HAP-1 (cell line): ENCODE results near the gene ZCWPW1.
"Not testable (repeated sequence)": the region's sequence is repeated elsewhere in the genome, so short reads cannot be mapped to it uniquely, and the experiment has no call there.

ENCODE experiments used
- DNase-seq, 2 experiments: peaks; one replicate each; pipeline ENCODE4 v3.0.0-alpha.2; 2016 to 2020; ENCODE audit warnings: low spot score in 2 of 2
- H3K27me3 ChIP-seq: fragments of 250-450 bp; sonication (Bioruptor Pico); 2 replicates; pipeline ENCODE4 v1.5.1; 2020; ENCODE audit warnings: low read depth, mild to moderate bottlenecking, moderate library complexity
- H3K36me3 ChIP-seq: fragments of 250-450 bp; sonication (Bioruptor Pico); replicated peaks from 2 replicates; pipeline ENCODE4 v1.5.1; 2020; ENCODE audit warnings: mild to moderate bottlenecking
- H3K4me1 ChIP-seq: fragments of 250-450 bp; sonication (Bioruptor Pico); 2 replicates; pipeline ENCODE4 v1.5.1; 2020; ENCODE audit warnings: mild to moderate bottlenecking
- H3K4me3 ChIP-seq: fragments of 250-450 bp; sonication (Bioruptor Pico); 2 replicates; pipeline ENCODE4 v1.5.1; 2020; ENCODE audit warnings: mild to moderate bottlenecking, moderate library complexity
- H3K9me3 ChIP-seq: fragments of 250-450 bp; sonication (Bioruptor Pico); 2 replicates; pipeline ENCODE4 v1.5.1; 2020; ENCODE audit warnings: mild to moderate bottlenecking, moderate library complexity
- in situ Hi-C: fragments of 300-500 bp; cut with MboI; formaldehyde crosslinking; loops from 3 replicates; pipeline ENCODE4 v1.14.3; 2020; ENCODE audit warnings: low sequenced_read_pairs, inconsistent platforms, mixed read lengths

ZCWPW1 gene

GRCh38 chr7:100364480-100364879 is 64.0 kb downstream of the ZCWPW1 start:
- H3K9me3 ChIP-seq: no peaks in the 10 kb centered on the region
- H3K4me1 ChIP-seq: peaks cover 5% of the 10 kb centered on the region
- no peak for DNase-seq
- H3K4me3 ChIP-seq: no peak overlapping the region
- in situ Hi-C loops: no loop called here
- no peaks in the 10 kb centered on the region for H3K27me3 ChIP-seq
- peaks cover 67% of the 10 kb centered on the region for H3K36me3 ChIP-seq

GRCh38 chr7:100363797-100364196 is 64.7 kb downstream of the ZCWPW1 start:
- DNase-seq, H3K27me3 ChIP-seq, H3K4me1 ChIP-seq, H3K4me3 ChIP-seq, in situ Hi-C loops, H3K9me3 ChIP-seq: not testable (repeated sequence)
- peaks cover 71% of the 10 kb centered on the region for H3K36me3 ChIP-seq

DNA sequence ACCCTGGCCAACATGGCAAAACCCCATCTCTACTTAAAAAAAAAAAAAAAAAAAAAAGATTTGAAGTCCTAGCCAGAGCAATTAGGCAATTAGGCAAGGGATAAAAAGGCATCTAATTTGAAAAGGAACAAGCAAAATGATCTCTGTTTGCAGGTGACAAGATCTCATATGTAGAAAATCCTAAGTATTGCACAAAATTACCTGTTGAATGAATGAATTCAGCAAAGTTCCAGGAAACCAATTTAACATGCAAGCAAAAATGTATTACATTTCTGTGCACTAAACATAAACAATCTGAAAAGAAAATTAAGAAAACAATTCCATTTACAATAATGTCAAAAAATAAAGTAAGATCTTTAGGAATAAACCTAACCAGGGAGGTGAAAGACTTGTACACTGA is 65.4 kb downstream of the ZCWPW1 start:
- DNase-seq: no peak
- Histone ChIP-seq H3K36me3 (peaks cover 77% of the 10 kb centered on the region), H3K9me3 (no peaks in the 10 kb centered on the region), H3K4me1 (no peaks in the 10 kb centered on the region), H3K4me3 (no peak overlapping the region), H3K27me3 (no peaks in the 10 kb centered on the region)
- in situ Hi-C loops: no loop called here

GRCh38 chr7:100360135-100360854 is 68.2 kb downstream of the ZCWPW1 start:
- in situ Hi-C loops: no loop called here
- H3K36me3 ChIP-seq: peaks cover 85% of the 10 kb centered on the region
- no peaks in the 10 kb centered on the region for H3K27me3 ChIP-seq

GRCh38 chr7:100358857-100359212 is 69.7 kb downstream of the ZCWPW1 start:
- Histone ChIP-seq H3K4me1 (no peaks in the 10 kb centered on the region), H3K36me3 (peaks cover 89% of the 10 kb centered on the region), H3K4me3 (no peak overlapping the region), H3K27me3 (no peaks in the 10 kb centered on the region), H3K9me3 (no peaks in the 10 kb centered on the region)
- DNase-seq: no peak
- in situ Hi-C loops: loop anchor here (5.0 kb wide), 1 partner anchor 48 kb away; no protein-coding TSS in a partner anchor

More at GRCh38 chr7:100360135-100360854, 68.2 kb downstream of the ZCWPW1 start:
- Histone ChIP-seq H3K4me1 (no peaks in the 10 kb centered on the region), H3K4me3 (no peak overlapping the region), H3K9me3 (no peaks in the 10 kb centered on the region)
- no peak for DNase-seq

DNA sequence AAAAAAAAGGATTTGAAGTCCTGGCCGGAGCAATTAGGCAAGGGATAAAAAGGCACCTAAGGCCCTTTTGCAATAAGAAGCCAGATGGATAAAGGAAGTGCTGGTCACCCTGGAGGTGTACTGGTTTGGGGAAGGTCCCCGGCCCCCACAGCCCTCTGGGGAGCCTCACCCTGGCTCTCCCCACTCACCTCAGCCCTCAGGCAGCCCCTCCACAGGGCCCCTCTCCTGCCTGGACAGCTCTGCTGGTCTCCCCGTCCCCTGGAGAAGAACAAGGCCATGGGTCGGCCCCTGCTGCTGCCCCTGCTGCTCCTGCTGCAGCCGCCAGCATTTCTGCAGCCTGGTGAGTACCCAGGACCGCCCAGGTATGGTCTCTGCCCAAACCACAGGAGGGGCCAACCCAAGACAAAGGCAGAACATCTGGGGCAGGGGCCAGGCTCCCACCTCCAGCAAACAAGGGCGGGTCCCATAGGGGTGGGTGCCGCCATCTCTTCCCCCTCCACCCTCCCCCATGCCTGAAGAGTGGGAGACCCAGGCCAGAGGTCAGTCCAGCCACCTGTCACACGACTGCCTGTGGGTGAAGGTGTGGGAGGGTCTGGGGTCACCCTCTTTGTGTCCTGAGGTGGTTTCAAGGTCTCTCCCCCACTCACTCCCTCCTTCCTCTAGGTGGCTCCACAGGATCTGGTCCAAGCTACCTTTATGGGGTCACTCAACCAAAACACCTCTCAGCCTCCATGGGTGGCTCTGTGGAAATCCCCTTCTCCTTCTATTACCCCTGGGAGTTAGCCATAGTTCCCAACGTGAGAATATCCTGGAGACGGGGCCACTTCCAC is 70.3 kb downstream of the ZCWPW1 start, which contains the start of gene PILRB:
Gene PILRB, plus strand, starts transcription at position 91 of the 830 bp plus-strand sequence. Its CDS starts 186 bp downstream, at position 277.
- no peaks in the 10 kb centered on the region for H3K27me3 ChIP-seq
- no peak within 1 kb of the TSS for H3K4me3 ChIP-seq
- H3K36me3 ChIP-seq: peaks cover 91% of the 10 kb centered on the region
- in situ Hi-C loops: loop anchor here (5.0 kb wide), 1 partner anchor 49 kb away; no protein-coding TSS in a partner anchor
- no peaks in the 10 kb centered on the region for H3K9me3 ChIP-seq
- H3K4me1 ChIP-seq: no peaks in the 10 kb centered on the region
- no peak for DNase-seq

GRCh38 chr7:100357131-100357561 is 71.4 kb downstream of the ZCWPW1 start:
- in situ Hi-C loops: loop anchor here (5.0 kb wide), 1 partner anchor 50 kb away; no protein-coding TSS in a partner anchor
- Histone ChIP-seq H3K36me3 (peaks cover 82% of the 10 kb centered on the region), H3K27me3 (no peaks in the 10 kb centered on the region), H3K4me1 (no peaks in the 10 kb centered on the region), H3K9me3 (no peaks in the 10 kb centered on the region), H3K4me3 (no peak overlapping the region)
- DNase-seq: no peak

DNA sequence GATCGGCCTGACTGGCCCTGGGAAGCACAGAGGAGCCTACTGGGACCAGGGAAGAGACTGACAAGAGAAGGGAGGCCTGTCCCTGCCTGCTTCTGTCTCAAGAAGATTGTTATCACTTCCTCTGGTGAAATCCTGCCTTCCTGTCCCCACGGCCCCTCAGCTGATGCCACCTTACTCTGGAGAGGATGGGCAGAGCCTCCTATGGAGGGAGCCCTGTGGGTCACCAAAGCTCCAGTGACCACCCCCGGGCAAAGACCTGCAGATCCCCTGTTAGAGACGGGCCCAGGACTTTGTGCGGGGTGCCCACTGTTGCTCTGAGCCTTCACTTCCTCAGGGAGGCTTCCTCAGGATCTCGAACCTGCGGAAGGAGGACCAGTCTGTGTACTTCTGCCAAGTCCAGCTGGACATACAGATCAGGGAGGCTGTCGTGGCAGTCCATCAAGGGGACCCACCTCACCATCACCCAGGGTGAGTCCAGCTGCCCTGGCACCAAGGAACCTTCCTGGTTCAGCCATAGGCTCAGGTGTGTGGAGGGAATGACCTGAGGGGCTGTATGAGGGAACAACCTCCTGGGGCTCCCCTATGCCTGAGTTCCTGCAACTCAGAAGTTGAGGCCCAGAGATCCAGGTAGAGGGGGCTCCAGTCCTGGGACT is 72.0 kb downstream of the ZCWPW1 start:
- in situ Hi-C loops: loop anchor here (5.0 kb wide), 1 partner anchor 51 kb away; no protein-coding TSS in a partner anchor
- H3K4me1 ChIP-seq: no peaks in the 10 kb centered on the region
- H3K4me3 ChIP-seq: no peak overlapping the region
- DNase-seq: no peak
- no peaks in the 10 kb centered on the region for H3K9me3 ChIP-seq
- peaks cover 76% of the 10 kb centered on the region for H3K36me3 ChIP-seq
- no peaks in the 10 kb centered on the region for H3K27me3 ChIP-seq

DNA sequence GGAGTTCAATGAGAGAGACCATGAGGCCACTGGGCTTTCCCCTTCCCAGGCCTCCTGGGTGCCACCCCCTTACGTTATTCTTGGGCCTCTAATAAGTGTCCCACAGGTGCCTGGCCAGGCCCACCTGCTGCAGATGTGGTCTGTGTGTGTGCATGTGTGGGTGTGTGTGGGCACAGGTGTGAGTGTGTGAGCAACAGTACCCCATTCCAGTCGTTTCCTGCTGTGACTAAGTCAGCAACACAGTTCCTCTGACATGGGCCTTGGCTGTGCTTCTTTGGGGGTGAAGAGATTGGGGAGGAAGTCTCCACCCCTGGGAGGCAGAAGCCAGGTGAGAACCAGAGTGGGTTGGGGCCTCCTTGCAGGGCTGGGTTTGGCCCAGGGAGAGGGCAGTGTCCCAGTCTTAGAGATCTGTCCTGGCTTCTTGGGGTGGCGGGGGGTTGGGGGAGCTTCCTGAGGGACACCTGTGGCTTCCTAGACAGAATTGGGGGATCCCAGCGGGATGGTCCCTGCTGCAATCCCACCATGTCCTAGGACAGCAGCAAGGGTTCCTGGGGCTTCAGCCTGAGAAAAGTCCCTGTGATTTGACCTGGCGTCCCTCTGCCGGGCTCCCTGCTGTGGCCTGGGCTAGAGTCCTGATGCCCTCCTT is 74.7 kb downstream of the ZCWPW1 start:
- peaks cover 69% of the 10 kb centered on the region for H3K36me3 ChIP-seq
- DNase-seq: no peak
- in situ Hi-C loops: no loop called here

GRCh38 chr7:100352984-100353684 is 75.4 kb downstream of the ZCWPW1 start:
- H3K36me3 ChIP-seq: peaks cover 65% of the 10 kb centered on the region
- no peaks in the 10 kb centered on the region for H3K9me3 ChIP-seq
- H3K4me3 ChIP-seq: no peak overlapping the region
- in situ Hi-C loops: no loop called here
- no peaks in the 10 kb centered on the region for H3K27me3 ChIP-seq
- DNase-seq: no peak
- no peaks in the 10 kb centered on the region for H3K4me1 ChIP-seq

More for the DNA sequence above, 74.7 kb downstream of the ZCWPW1 start:
- Histone ChIP-seq H3K27me3 (no peaks in the 10 kb centered on the region), H3K4me1 (no peaks in the 10 kb centered on the region), H3K9me3 (no peaks in the 10 kb centered on the region), H3K4me3 (no peak overlapping the region)

DNA sequence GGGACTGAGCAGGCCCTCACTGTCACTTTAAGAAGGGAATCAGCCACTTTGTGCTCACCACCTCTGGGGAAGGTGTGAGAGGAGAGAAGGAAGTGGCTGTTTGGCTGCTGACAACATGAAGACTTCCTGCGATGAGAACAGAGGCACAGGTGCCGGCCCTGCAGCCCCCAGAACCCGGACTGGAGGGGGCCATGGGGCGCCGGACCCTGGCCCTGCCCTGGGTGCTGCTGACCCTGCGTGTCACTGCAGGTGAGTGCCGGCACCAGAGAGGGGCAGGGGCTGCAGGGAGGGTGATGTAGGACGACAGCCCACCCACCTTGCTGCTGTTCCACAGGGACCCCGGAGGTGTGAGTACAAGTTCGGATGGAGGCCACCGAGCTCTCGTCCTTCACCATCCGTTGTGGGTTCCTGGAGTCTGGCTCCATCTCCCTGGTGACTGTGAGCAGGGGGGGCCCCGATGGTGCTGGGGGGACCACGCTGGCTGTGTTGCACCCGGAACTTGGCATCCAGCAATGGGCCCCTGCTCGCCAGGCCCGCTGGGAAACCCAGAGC is 76.2 kb downstream of the ZCWPW1 start:
- H3K4me1 ChIP-seq, in situ Hi-C loops, H3K4me3 ChIP-seq, H3K27me3 ChIP-seq, H3K9me3 ChIP-seq, DNase-seq: not testable (repeated sequence)
- peaks cover 67% of the 10 kb centered on the region for H3K36me3 ChIP-seq

- Histone ChIP-seq H3K4me1 (no peaks in the 10 kb centered on the region), H3K4me3 (no peak overlapping the region), H3K36me3 (peaks cover 70% of the 10 kb centered on the region), H3K9me3 (no peaks in the 10 kb centered on the region), H3K27me3 (no peaks in the 10 kb centered on the region)
- in situ Hi-C loops: no loop called here
- no peak for DNase-seq
These were observed 76.8 kb downstream of the ZCWPW1 start for GRCh38 chr7:100351657-100352058.
